WTC11 (cell line): Measurements from ENCODE around the gene SLC2A9. TPM values are rescaled to one million over a fixed set of nuclear protein-coding genes. Genes with fewer than 3 reads are reported as not detected.
A peak's percentile ranks its signal among the peaks of the same experiment; 100 is the strongest.

Experiments used
- ATAC-seq: fragments of 200-7000 bp; cut with Tn5 transposase; 2 replicates; pipeline ENCODE4 v1.10.0; 2021; ENCODE audit warnings: mild to moderate bottlenecking, moderate library complexity
- CTCF ChIA-PET: fragments of 300-600 bp; sonication (Branson Sonifier 250); formaldehyde crosslinking; loops from one replicate; lab custom pipeline; 2021; ENCODE audit warnings: antibody characterized with exemption; lab: Charles Lee
- POLR2A ChIA-PET: fragments of 350-600 bp; sonication (Branson Sonifier 250); formaldehyde crosslinking; loops from one replicate; lab custom pipeline; 2021; ENCODE audit warnings: antibody characterized with exemption; lab: Charles Lee
- DNase-seq: peaks from one replicate; pipeline ENCODE4 v3.0.0; 2021; ENCODE audit warnings: low spot score
- H3K27ac Mint-ChIP-seq: 2 replicates; pipeline ENCODE4 v1.8.0; 2021; ENCODE audit warnings: mixed read lengths
- H3K27me3 Mint-ChIP-seq: 2 replicates; pipeline ENCODE4 v1.8.0; 2021; ENCODE audit warnings: low read depth, mild to moderate bottlenecking, moderate library complexity, mixed read lengths
- H3K36me3 Mint-ChIP-seq: 2 replicates; pipeline ENCODE4 v1.8.0; 2021; ENCODE audit warnings: mixed read lengths
- H3K4me1 Mint-ChIP-seq: 2 replicates; pipeline ENCODE4 v1.8.0; 2022; ENCODE audit warnings: mixed read lengths
- H3K4me3 Mint-ChIP-seq: 2 replicates; pipeline ENCODE4 v1.8.0; 2021; ENCODE audit warnings: mild to moderate bottlenecking, moderate library complexity, mixed read lengths
- H3K9me3 Mint-ChIP-seq: 2 replicates; pipeline ENCODE4 v1.8.0; 2021; ENCODE audit warnings: mixed read lengths
- ARID4B ChIP-seq: sonication (generic); formaldehyde crosslinking; IDR thresholded peaks from 2 replicates; pipeline ENCODE4 v1.8.0; 2023; ENCODE audit warnings: missing genetic modification reagents, mild to moderate bottlenecking, borderline replicate concordance
- CBFB ChIP-seq: sonication (generic); formaldehyde crosslinking; IDR thresholded peaks from 2 replicates; pipeline ENCODE4 v1.8.1; 2022; ENCODE audit warnings: mild to moderate bottlenecking, low read depth, missing genetic modification reagents
- CDX4 ChIP-seq: fragments of 250-450 bp; sonication (Bioruptor Pico); IDR thresholded peaks from 2 replicates; pipeline ENCODE4 v1.9.0; 2021; ENCODE audit warnings: moderate library complexity, mild to moderate bottlenecking, inconsistent platforms, borderline replicate concordance
- ETV6 ChIP-seq: sonication (generic); formaldehyde crosslinking; IDR thresholded peaks from 2 replicates; pipeline ENCODE4 v1.8.1; 2022; ENCODE audit warnings: mild to moderate bottlenecking, missing genetic modification reagents
- FOXJ3 ChIP-seq: sonication (generic); formaldehyde crosslinking; IDR thresholded peaks from 2 replicates; pipeline ENCODE4 v1.9.0; 2021; ENCODE audit warnings: missing genetic modification reagents, mild to moderate bottlenecking, borderline replicate concordance
- GRHL2 ChIP-seq: fragments of 250-450 bp; sonication (Bioruptor Pico); IDR thresholded peaks from 2 replicates; pipeline ENCODE4 v1.8.0; 2022; ENCODE audit warnings: mild to moderate bottlenecking, moderate library complexity; ENCODE audit not compliant: insufficient replicate concordance, severe bottlenecking
- HMGXB4 ChIP-seq: sonication (generic); formaldehyde crosslinking; IDR thresholded peaks from 2 replicates; pipeline ENCODE4 v1.8.1; 2023; ENCODE audit warnings: mild to moderate bottlenecking, moderate library complexity, missing genetic modification reagents
- MAX ChIP-seq: sonication (generic); formaldehyde crosslinking; IDR thresholded peaks from 2 replicates; pipeline ENCODE4 v1.8.0; 2022; ENCODE audit warnings: mild to moderate bottlenecking, missing genetic modification reagents
- NR1H2 ChIP-seq: sonication (generic); formaldehyde crosslinking; IDR thresholded peaks from 2 replicates; pipeline ENCODE4 v1.9.0; 2021; ENCODE audit warnings: mild to moderate bottlenecking, moderate library complexity, missing genetic modification reagents
- SMAD4 ChIP-seq: sonication (generic); formaldehyde crosslinking; IDR thresholded peaks from 2 replicates; pipeline ENCODE4 v1.8.0; 2022; ENCODE audit warnings: mild to moderate bottlenecking, missing genetic modification reagents
- SOX15 ChIP-seq: fragments of 250-450 bp; sonication (Bioruptor Pico); IDR thresholded peaks from 2 replicates; pipeline ENCODE4 v1.9.0; 2021; ENCODE audit warnings: mild to moderate bottlenecking
- TCF7 ChIP-seq: sonication (generic); formaldehyde crosslinking; IDR thresholded peaks from 2 replicates; pipeline ENCODE4 v1.8.0; 2022; ENCODE audit warnings: mild to moderate bottlenecking, low read depth, missing genetic modification reagents, moderate library complexity
- USF2 ChIP-seq: sonication (generic); formaldehyde crosslinking; IDR thresholded peaks from 2 replicates; pipeline ENCODE4 v1.8.1; 2023; ENCODE audit warnings: mild to moderate bottlenecking, missing genetic modification reagents, moderate library complexity
- ZBTB21 ChIP-seq: sonication (generic); formaldehyde crosslinking; IDR thresholded peaks from 2 replicates; pipeline ENCODE4 v1.8.1; 2023; ENCODE audit warnings: mild to moderate bottlenecking, missing genetic modification reagents, borderline replicate concordance
- ZNF263 ChIP-seq: sonication (generic); formaldehyde crosslinking; IDR thresholded peaks from 2 replicates; pipeline ENCODE4 v1.8.1; 2022; ENCODE audit warnings: low read depth, mild to moderate bottlenecking, moderate library complexity, missing genetic modification reagents
- ZNF281 ChIP-seq: sonication (generic); formaldehyde crosslinking; IDR thresholded peaks from 2 replicates; pipeline ENCODE4 v1.8.0; 2023; ENCODE audit warnings: mild to moderate bottlenecking, missing genetic modification reagents
- ZNF317 ChIP-seq: sonication (generic); formaldehyde crosslinking; IDR thresholded peaks from 2 replicates; pipeline ENCODE4 v1.8.1; 2023; ENCODE audit warnings: low read depth, mild to moderate bottlenecking, moderate library complexity, missing genetic modification reagents, borderline replicate concordance
- ZNF532 ChIP-seq: fragments of 250-450 bp; sonication (Bioruptor Pico); IDR thresholded peaks from 2 replicates; pipeline ENCODE4 v1.9.0; 2021; ENCODE audit warnings: mild to moderate bottlenecking, borderline replicate concordance
- total RNA-seq: library from RNA; stranded (reverse); gene quantifications from 3 replicates; pipeline ENCODE4 v1.2.3, GENCODE V29; 2021

Gene SLC2A9
- total RNA-seq, 1 experiment from 2014 or later: not detected

GRCh38 chr4:9893329-9894108, 127.8 kb downstream of the SLC2A9 start:
- ChIA-PET CTCF (interaction anchor here (0.5 to 2.0 kb wide), 17 partner anchors 9 to 520 kb away, joined by 3 to 10 read pairs (median 4); no protein-coding TSS in a partner anchor), POLR2A (no interaction called here)
- H3K9me3 Mint-ChIP-seq: no peaks in the 10 kb centered on the region
- no peaks in the 10 kb centered on the region for H3K36me3 Mint-ChIP-seq
- no peak overlapping the region for H3K27ac Mint-ChIP-seq
- TF ChIP-seq NR1H2 (CRISPR knock-in tag) (no peak), ZNF281 (CRISPR knock-in tag) (no peak), ZNF263 (CRISPR knock-in tag) (no peak), TCF7 (CRISPR knock-in tag) (no peak), ZNF317 (CRISPR knock-in tag) (no peak), FOXJ3 (CRISPR knock-in tag) (no peak), SOX15 (no peak), HMGXB4 (CRISPR knock-in tag) (no peak), GRHL2 (CRISPR knock-in tag) (no peak), SMAD4 (CRISPR knock-in tag) (no peak), ZBTB21 (no peak), ZNF532 (CRISPR knock-in tag) (no peak)
- H3K4me3 Mint-ChIP-seq: no peak overlapping the region
- H3K27me3 Mint-ChIP-seq: peaks cover 4% of the 10 kb centered on the region
- peaks cover 14% of the 10 kb centered on the region for H3K4me1 Mint-ChIP-seq
- ATAC-seq (peak; percentile 91), DNase-seq (no peak)

GRCh38 chr4:9891740-9892139, 129.6 kb downstream of the SLC2A9 start:
- DNase-seq: no peak
- H3K4me3 Mint-ChIP-seq: no peak overlapping the region
- H3K27me3 Mint-ChIP-seq: peaks cover 4% of the 10 kb centered on the region
- no peaks in the 10 kb centered on the region for H3K9me3 Mint-ChIP-seq
- no peaks in the 10 kb centered on the region for H3K36me3 Mint-ChIP-seq
- POLR2A ChIA-PET: no interaction called here
- no peak; the same call in 1 of the 2 replicates for ATAC-seq
- H3K27ac Mint-ChIP-seq: no peak overlapping the region
- H3K4me1 Mint-ChIP-seq: peaks cover 8% of the 10 kb centered on the region
- CTCF ChIA-PET: interaction anchor here (1.5 to 2.0 kb wide), 2 partner anchors 15 to 188 kb away, joined by 3 to 10 read pairs; no protein-coding TSS in a partner anchor
- no peak for TF ChIP-seq CBFB (CRISPR knock-in tag)
- no peak for TF ChIP-seq USF2 (CRISPR knock-in tag)
- TF ChIP-seq ARID4B: no peak
- TF ChIP-seq MAX (CRISPR knock-in tag): no peak
- no peak for TF ChIP-seq ETV6 (CRISPR knock-in tag)
- no peak for TF ChIP-seq CDX4 (CRISPR knock-in tag)
